Subcutaneous adipose tissue (tissue), 4 donors: ENCODE results near the gene OR6Y1. TPM values are rescaled to one million over a fixed set of nuclear protein-coding genes. Genes with fewer than 3 reads are reported as not detected.

Experiments
- total RNA-seq, 4 donors: library from RNA; depleted of rRNA; stranded (reverse); fragments of >200 nt; gene quantifications; one replicate each; pipeline ENCODE4 v1.1.0, GENCODE V29; 2016
- TF ChIP-seq, protein P1 (sequence below): fragments of 450-650 bp; IDR thresholded peaks from one replicate; pipeline ENCODE4 v1.5.1; 2016; ENCODE audit warnings: low read depth, mild to moderate bottlenecking, control low read depth, antibody characterized with exemption, moderate library complexity

OR6Y1 gene
- total RNA-seq, 4 donors from 2014 or later: not detected

GRCh38 chr1:158507511-158507910 lies 46.7 kb downstream of the OR6Y1 start:
- TF ChIP-seq, protein P1, sequence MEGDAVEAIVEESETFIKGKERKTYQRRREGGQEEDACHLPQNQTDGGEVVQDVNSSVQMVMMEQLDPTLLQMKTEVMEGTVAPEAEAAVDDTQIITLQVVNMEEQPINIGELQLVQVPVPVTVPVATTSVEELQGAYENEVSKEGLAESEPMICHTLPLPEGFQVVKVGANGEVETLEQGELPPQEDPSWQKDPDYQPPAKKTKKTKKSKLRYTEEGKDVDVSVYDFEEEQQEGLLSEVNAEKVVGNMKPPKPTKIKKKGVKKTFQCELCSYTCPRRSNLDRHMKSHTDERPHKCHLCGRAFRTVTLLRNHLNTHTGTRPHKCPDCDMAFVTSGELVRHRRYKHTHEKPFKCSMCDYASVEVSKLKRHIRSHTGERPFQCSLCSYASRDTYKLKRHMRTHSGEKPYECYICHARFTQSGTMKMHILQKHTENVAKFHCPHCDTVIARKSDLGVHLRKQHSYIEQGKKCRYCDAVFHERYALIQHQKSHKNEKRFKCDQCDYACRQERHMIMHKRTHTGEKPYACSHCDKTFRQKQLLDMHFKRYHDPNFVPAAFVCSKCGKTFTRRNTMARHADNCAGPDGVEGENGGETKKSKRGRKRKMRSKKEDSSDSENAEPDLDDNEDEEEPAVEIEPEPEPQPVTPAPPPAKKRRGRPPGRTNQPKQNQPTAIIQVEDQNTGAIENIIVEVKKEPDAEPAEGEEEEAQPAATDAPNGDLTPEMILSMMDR: no peak

- TF ChIP-seq, protein P1: no peak
Observed at GRCh38 chr1:158506369-158506987, 47.7 kb downstream of the OR6Y1 start.

DNA sequence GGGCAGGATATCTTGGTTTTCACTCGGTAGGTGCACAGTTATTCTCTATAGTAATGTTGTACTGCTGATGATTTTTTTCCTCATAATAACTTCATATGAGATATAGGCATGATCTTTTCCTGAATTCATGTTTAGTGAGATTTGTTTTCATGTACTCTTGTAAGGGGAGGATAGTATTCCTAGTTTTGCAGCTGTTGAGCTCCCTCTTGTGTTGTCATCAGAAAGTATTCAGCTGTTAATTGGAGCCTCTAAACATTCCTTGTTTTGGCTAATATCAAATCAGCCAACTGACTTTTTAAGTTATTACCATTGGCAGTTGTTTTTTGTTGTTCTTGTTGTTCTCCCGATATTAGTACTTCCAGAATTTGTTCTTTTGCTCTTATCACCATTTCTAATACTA lies 57.8 kb downstream of the OR6Y1 start:
- TF ChIP-seq, protein P1: no peak

DNA sequence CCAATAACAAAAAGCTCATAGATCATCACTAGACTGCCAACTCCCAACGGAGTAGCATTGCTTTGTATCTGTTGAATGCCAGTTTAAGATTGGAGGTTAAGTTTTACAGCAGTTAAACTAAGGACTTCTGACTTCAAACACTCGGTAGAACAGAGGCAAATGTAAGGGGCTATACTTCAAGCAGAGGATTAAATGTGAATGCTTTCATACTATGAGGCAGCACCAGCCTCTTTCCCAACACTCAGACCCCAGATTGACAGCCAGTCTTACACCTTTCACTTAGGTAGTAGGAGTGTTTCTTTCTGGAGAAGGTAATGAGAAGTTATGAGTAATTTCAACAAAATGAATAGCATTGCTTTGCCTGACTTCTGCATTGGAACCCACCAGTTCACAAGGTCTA lies 59.4 kb downstream of the OR6Y1 start:
- TF ChIP-seq, protein P1: no peak

Other genes with a start within 250 kb of the OR6Y1 start
- gene CD1B, start 222.9 kb downstream of the OR6Y1 start, total RNA-seq: 1 to 10 TPM in 1 of 4 donors, not detected in 3; 1.9 TPM
- gene CD1E, start 200.5 kb downstream of the OR6Y1 start, total RNA-seq: 1 to 10 TPM in 2 of 4 donors, under 1 TPM in 1, not detected in 1; 0.88 to 2.9 (median 2.4) TPM
- gene OR10T2, start 154.9 kb downstream of the OR6Y1 start, total RNA-seq: not detected
- not detected for gene OR10K2, start 128.2 kb downstream of the OR6Y1 start, total RNA-seq
- gene OR10K1, start 92.6 kb downstream of the OR6Y1 start, total RNA-seq: not detected
- not detected for gene OR10R2, start 82.2 kb downstream of the OR6Y1 start, total RNA-seq
- not detected for gene OR6P1, start 16.2 kb upstream of the OR6Y1 start, total RNA-seq
- not detected for gene OR10X1, start 25.5 kb upstream of the OR6Y1 start, total RNA-seq
- not detected for gene OR10Z1, start 50.9 kb upstream of the OR6Y1 start, total RNA-seq
- under 1 TPM in 3 of 4 donors, not detected in 1; 0.38 to 0.88 (median 0.68) TPM for gene SPTA1, start 132.3 kb upstream of the OR6Y1 start, total RNA-seq
- not detected for gene OR6K2, start 146.2 kb upstream of the OR6Y1 start, total RNA-seq
- gene OR6K3, start 166.3 kb upstream of the OR6Y1 start, total RNA-seq: not detected
- not detected for gene OR6K6, start 200.3 kb upstream of the OR6Y1 start, total RNA-seq
- gene OR6N1, start 217.8 kb upstream of the OR6Y1 start, total RNA-seq: not detected
- gene OR6N2, start 226.8 kb upstream of the OR6Y1 start, total RNA-seq: not detected